Measurements from ENCODE around the gene ARID4B.

- no peak for TF ChIP-seq CTCF (optimal IDR thresholded peaks at IDR 0.05 in 1 of 3, IDR thresholded peaks at IDR 0.05 in 1 of 3, conservative IDR thresholded peaks at IDR 0.05 in 1 of 3; ENCODE audit: extremely low read depth in 1 of 3, insufficient read depth in 2 of 3, low read length in 3 of 3)
- TF ChIP-seq EZH2 (IDR thresholded peaks at IDR 0.05; ENCODE audit: low read length), result no peak
Measured at GRCh38 chr1:235254721-235255120, 73.3 kb downstream of the ARID4B start.

All from keratinocyte (primary cell).